VCaP (cell line): ENCODE results near the gene PNLIP.

Experiments used
- H3K27ac ChIP-seq: fragments of 450-650 bp; 2 replicates; pipeline ENCODE4 v1.5.1; 2017
- TF ChIP-seq, protein P1 (sequence below): fragments of 450-650 bp; conservative IDR thresholded peaks from 2 replicates; pipeline ENCODE4 v1.5.1; 2017; ENCODE audit warnings: mild to moderate bottlenecking, moderate library complexity

PNLIP gene

DNA sequence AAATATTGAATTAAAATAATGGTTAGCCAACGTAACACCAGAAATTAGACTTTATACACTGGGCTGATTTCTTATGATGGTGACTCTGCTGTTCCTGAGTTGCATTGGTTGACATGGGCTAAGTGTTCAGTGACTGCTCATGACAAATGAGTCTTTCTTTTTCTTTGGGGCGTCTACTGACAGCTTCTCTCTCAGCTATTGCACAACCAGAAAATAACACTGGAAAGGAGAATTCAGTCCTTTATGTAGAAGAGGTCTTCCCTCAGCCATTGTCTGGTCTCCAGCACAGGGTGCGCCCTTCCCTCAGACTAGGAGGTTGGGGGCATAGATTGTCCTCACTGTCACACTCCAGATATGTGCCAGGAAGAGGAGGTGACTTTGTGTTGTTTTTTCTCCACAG lies 21.6 kb downstream of the PNLIP start:
- TF ChIP-seq, protein P1, sequence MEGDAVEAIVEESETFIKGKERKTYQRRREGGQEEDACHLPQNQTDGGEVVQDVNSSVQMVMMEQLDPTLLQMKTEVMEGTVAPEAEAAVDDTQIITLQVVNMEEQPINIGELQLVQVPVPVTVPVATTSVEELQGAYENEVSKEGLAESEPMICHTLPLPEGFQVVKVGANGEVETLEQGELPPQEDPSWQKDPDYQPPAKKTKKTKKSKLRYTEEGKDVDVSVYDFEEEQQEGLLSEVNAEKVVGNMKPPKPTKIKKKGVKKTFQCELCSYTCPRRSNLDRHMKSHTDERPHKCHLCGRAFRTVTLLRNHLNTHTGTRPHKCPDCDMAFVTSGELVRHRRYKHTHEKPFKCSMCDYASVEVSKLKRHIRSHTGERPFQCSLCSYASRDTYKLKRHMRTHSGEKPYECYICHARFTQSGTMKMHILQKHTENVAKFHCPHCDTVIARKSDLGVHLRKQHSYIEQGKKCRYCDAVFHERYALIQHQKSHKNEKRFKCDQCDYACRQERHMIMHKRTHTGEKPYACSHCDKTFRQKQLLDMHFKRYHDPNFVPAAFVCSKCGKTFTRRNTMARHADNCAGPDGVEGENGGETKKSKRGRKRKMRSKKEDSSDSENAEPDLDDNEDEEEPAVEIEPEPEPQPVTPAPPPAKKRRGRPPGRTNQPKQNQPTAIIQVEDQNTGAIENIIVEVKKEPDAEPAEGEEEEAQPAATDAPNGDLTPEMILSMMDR, result no peak
- no peak overlapping the region for H3K27ac ChIP-seq

DNA sequence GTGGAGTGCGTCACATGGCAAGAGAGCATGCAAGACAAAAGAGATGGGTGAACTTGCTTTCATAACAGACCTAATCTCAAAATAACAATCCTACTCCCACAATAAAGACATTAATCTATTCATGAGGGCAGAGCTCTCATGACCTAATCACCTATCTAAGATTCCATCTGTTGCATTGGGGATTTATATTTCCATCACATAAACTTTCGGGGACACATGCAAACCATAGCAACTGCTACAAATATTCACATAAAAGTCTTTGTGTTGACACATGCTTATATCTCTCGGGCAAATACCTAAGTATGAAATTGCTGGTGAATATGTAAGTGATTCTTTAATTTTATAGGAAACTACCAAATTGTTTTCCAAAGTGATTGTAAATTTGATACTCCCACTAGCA lies 29.1 kb downstream of the PNLIP start:
- TF ChIP-seq, protein P1, result no peak
- H3K27ac ChIP-seq, result no peak overlapping the region

DNA sequence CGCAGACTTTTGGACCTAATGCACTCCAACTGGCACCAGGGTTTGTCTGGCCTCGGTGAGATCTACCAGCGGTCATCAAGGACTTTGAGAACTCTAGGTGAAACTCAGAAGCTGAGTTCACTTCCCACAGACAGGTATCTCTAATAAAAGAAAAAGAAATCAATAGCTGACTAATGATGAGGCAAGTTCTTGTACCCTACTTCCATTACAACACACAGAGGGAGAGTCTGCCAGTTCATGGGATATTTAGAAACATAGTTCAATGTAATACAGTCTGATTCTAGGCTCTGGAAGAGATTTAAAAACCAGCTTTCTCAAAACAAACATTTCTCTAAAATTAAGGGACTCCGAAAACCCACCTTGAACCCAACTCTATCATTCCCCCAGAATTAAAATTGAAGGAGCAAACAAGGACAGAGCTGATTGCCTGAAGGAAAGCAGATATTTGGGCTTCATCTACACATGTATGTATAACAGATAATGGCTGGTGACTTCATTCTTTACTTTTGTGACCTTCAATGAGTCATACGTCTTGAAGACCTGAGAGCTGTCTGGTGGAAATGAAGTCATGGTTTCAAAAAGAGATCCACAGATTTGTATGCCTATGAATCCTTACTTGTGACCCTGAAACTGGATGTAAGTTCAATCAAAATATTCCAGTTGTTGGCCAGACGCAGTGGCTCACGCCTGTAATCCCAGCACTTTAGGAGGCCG lies 42.3 kb downstream of the PNLIP start:
- H3K27ac ChIP-seq, result no peak overlapping the region
- TF ChIP-seq, protein P1, result no peak

DNA sequence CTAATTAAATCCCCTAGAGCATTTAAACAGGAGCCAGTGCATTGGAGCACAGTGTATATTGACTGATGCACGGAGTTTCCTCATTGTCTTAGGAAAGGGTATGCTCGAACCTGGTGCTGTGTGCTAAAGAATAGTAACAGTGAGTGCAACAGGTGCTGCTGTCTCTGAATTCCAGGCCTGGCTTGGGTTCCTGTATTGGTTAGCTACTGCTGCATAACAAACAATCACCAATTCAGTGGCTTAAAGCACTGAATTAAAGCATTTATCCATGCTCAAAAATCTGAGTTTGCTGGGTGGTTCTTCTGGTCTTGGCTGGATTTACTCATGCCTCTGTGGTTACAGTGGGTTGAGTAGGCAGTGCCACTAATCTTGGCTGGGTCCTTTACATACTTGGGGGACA lies 43.3 kb downstream of the PNLIP start:
- TF ChIP-seq, protein P1, result no peak
- H3K27ac ChIP-seq, result no peak overlapping the region

DNA sequence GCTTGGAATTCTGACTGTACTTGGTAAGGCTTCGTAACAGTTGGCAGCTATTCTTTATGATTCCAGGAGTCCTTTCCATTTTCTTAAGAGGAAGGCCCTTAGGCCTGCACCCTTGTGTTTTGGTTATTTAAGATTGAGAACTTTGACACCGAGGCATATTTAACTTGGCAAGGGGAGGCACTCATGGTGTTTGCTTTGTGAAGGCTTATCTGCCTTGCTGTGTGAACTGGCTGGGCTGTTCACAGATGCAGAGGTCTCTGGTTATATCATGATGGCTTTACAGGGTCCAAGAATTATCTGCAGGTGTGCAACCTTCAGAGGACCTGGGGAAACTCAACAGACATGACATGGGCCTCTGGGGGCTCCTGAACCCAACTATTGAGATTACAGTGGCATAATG lies 44.2 kb downstream of the PNLIP start:
- TF ChIP-seq, protein P1, result no peak
- no peak overlapping the region for H3K27ac ChIP-seq

DNA sequence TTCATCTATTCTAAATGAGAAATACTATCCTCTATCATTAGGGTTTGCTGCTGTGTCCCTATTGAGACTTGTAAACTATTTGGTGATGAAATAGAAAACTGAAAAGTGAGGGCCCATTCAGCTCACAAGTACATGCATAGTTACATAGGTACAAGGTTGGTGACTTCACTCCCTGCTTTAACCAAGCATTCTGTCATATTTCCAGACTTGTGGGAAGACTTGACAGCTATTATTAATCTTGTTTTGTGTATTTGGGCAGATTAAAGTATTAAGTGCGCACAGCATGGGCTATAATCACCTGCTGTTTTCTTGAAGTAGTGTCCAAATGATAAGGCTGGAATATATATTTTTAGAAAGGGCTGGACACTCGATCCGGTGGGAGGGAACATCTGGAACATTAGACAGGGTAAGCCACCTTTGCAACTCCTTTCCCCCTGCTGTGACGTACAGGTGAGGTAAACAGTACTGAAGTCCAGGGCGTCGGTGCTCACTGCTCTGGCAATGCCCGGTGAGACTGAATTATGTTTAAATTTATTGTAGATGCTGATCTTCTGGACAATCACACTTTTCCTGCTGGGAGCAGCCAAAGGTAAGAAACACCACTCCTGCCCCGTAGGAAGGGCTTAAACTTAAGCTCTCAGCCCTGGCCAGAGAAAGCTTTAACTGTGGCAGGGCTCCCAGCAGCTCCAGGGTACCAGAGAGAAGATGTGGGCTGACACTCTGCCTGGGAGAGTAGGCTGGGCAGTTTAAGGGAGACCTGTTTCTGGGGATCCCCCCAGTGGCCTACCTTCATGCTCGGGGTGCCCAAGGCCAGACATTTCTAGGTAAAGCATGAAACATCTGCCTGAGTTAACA lies 45.1 kb downstream of the PNLIP start, which contains the start of gene PNLIPRP1:
Gene PNLIPRP1 (plus strand): TSS at position 370 of the 855 bp plus-strand sequence. CDS start 171 bp downstream, at position 541.
- TF ChIP-seq, protein P1, result no peak
- H3K27ac ChIP-seq, result no peak within 1 kb of the TSS

DNA sequence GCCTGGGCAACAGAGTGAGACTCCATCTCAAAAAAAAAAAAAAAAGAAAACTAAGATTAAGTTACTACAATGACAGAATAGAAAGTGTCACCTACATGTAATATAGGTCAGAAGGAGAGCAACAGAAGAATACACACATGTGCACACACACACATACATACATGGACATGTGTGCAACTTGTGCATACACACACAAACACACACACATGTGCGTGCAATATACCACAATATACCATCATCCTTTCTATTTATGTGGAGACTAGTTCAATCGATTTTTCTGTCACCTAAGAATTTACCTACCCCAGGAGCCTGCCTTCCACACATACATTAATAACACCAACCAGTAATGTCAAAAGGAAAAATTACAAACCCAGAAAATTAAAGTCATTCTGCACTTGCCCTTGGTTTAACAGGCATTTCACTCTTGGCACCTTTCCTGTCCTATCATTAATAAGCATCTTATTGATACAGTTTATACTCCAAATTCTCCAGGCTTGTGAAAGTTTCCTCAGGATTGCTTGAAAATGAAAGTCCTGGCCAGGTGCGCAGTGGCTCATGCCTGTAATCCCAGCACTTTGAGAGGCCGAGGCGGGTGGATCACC lies 47.5 kb downstream of the PNLIP start:
- H3K27ac ChIP-seq, result no peak overlapping the region
- TF ChIP-seq, protein P1, result no peak
